Lower lobe of right lung (tissue), 2 donors: ENCODE measurements around the gene ITSN2. TPM values are rescaled to one million over a fixed set of nuclear protein-coding genes. Genes with fewer than 3 reads are reported as not detected.

Experiments used
- ATAC-seq, 2 donors: fragments of 200-7000 bp; cut with Tn5 transposase; one replicate each; pipeline ENCODE4 v1.9.1; 2020 to 2022; ENCODE audit warnings: mild to moderate bottlenecking in 2 of 2, moderate library complexity in 2 of 2
- DNase-seq: peaks from one replicate; pipeline ENCODE4 v3.0.0-alpha.2; 2020
- H3K27ac ChIP-seq: fragments of 200-600 bp; one replicate; pipeline ENCODE4 v1.8.0; 2022
- H3K27me3 ChIP-seq: fragments of 200-600 bp; one replicate; pipeline ENCODE4 v1.8.0; 2022; ENCODE audit warnings: low read depth
- H3K36me3 ChIP-seq: fragments of 200-600 bp; one replicate; pipeline ENCODE4 v1.8.0; 2022; ENCODE audit warnings: mild to moderate bottlenecking
- H3K4me1 ChIP-seq: fragments of 200-600 bp; one replicate; pipeline ENCODE4 v1.8.0; 2022
- H3K4me3 ChIP-seq: fragments of 200-600 bp; one replicate; pipeline ENCODE4 v1.8.0; 2022; ENCODE audit warnings: mild to moderate bottlenecking
- H3K9me3 ChIP-seq: fragments of 200-600 bp; one replicate; pipeline ENCODE4 v1.8.0; 2022
- intact Hi-C: fragments of 100-400 bp; cut with DNase I; formaldehyde crosslinking; loops from one replicate; pipeline ENCODE4 v1.11.0; 2022
- total RNA-seq: library from RNA; stranded (reverse); fragmentation: NEBNext Ultra II Directional; extraction: Animal tissue kit (Norgen Biotek cat#: 25700); gene quantifications from one replicate; pipeline ENCODE4 v1.2.1, GENCODE V29; 2021
- TF ChIP-seq, protein P1 (sequence below): fragments of 200-600 bp; IDR thresholded peaks from one replicate; pipeline ENCODE4 v1.8.0; 2022; ENCODE audit warnings: antibody characterized with exemption, mild to moderate bottlenecking
- donor health status: DM: no; HTN: yes; CAD: no; lungs with severe emphysema.

ITSN2 gene
- total RNA-seq, 1 donor from 2014 or later: 92.8 TPM

GRCh38 chr2:24207359-24207758, 153.0 kb downstream of the ITSN2 start:
- Histone ChIP-seq H3K9me3 (no peaks in the 10 kb centered on the region), H3K27ac (no peak overlapping the region), H3K36me3 (peaks cover 100% of the 10 kb centered on the region), H3K27me3 (no peaks in the 10 kb centered on the region), H3K4me1 (no peaks in the 10 kb centered on the region), H3K4me3 (no peak overlapping the region)
- intact Hi-C loops: no loop called here
- TF ChIP-seq, protein P1, sequence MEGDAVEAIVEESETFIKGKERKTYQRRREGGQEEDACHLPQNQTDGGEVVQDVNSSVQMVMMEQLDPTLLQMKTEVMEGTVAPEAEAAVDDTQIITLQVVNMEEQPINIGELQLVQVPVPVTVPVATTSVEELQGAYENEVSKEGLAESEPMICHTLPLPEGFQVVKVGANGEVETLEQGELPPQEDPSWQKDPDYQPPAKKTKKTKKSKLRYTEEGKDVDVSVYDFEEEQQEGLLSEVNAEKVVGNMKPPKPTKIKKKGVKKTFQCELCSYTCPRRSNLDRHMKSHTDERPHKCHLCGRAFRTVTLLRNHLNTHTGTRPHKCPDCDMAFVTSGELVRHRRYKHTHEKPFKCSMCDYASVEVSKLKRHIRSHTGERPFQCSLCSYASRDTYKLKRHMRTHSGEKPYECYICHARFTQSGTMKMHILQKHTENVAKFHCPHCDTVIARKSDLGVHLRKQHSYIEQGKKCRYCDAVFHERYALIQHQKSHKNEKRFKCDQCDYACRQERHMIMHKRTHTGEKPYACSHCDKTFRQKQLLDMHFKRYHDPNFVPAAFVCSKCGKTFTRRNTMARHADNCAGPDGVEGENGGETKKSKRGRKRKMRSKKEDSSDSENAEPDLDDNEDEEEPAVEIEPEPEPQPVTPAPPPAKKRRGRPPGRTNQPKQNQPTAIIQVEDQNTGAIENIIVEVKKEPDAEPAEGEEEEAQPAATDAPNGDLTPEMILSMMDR: no peak
- no peak for DNase-seq
- ATAC-seq: no peak

DNA sequence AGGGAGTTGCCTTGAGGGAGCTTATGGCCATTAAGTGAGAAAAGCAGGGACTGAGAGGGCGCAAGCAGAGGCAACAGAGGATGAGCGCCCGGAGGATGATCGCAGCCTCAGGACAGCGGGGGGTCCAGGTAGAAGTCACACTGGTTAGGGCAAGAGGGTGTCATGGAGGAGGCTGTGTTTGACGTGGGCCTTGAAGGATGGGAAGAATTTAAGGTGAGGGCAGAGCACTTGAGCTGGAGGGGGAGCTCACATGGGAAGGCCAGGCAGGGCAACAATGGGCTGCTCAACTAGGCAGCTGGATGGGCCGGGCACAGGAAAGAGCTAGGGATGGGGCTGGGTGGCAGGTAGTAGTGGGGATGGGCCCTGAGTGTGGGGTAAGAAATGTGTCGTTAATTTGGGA, 153.6 kb downstream of the ITSN2 start:
- TF ChIP-seq, protein P1: no peak
- no peak overlapping the region for H3K4me3 ChIP-seq
- ATAC-seq: no peak
- peaks cover 94% of the 10 kb centered on the region for H3K36me3 ChIP-seq
- no peak overlapping the region for H3K27ac ChIP-seq
- intact Hi-C loops: no loop called here
- no peaks in the 10 kb centered on the region for H3K27me3 ChIP-seq
- DNase-seq: no peak
- H3K4me1 ChIP-seq: no peaks in the 10 kb centered on the region
- H3K9me3 ChIP-seq: no peaks in the 10 kb centered on the region

DNA sequence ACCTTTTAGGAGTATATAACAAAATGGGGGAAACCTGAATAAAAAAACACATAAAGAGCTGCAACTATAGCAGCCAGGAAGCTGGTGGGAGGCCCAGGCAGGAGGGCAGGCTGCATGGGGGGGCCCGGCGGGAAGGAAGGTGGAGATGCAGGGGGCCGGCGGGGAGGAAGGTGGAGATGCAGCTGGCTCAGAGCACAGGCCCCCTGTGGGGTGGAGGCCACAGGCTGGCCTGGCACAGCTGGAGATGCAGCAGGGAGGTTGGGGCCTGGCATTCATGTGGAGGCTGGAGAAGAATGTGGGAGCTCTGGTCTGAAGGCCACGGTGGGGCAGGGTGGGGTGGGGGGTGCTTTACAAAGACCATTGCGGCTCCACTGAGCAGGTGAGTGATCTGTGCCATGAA, 154.1 kb downstream of the ITSN2 start:
- H3K27ac ChIP-seq: no peak overlapping the region
- ATAC-seq (no peak), DNase-seq (no peak)
- TF ChIP-seq, protein P1: no peak
- no peak overlapping the region for H3K4me3 ChIP-seq
- peaks cover 89% of the 10 kb centered on the region for H3K36me3 ChIP-seq
- H3K4me1 ChIP-seq: no peaks in the 10 kb centered on the region
- intact Hi-C loops: no loop called here
- no peaks in the 10 kb centered on the region for H3K9me3 ChIP-seq
- H3K27me3 ChIP-seq: no peaks in the 10 kb centered on the region

- DNase-seq (no peak), ATAC-seq (no peak)
- Histone ChIP-seq H3K4me3 (no peak overlapping the region), H3K36me3 (peaks cover 78% of the 10 kb centered on the region), H3K4me1 (no peaks in the 10 kb centered on the region), H3K27me3 (no peaks in the 10 kb centered on the region), H3K9me3 (no peaks in the 10 kb centered on the region), H3K27ac (no peak overlapping the region)
- TF ChIP-seq, protein P1: no peak
- intact Hi-C loops: no loop called here
These were observed 155.2 kb downstream of the ITSN2 start for GRCh38 chr2:24205131-24205530.

GRCh38 chr2:24204505-24204904, 155.8 kb downstream of the ITSN2 start:
- Histone ChIP-seq H3K4me1 (no peaks in the 10 kb centered on the region), H3K27ac (no peak overlapping the region), H3K4me3 (no peak overlapping the region), H3K9me3 (no peaks in the 10 kb centered on the region), H3K27me3 (no peaks in the 10 kb centered on the region), H3K36me3 (peaks cover 72% of the 10 kb centered on the region)
- no peak for DNase-seq
- TF ChIP-seq, protein P1: no peak
- ATAC-seq: no peak
- intact Hi-C loops: no loop called here

DNA sequence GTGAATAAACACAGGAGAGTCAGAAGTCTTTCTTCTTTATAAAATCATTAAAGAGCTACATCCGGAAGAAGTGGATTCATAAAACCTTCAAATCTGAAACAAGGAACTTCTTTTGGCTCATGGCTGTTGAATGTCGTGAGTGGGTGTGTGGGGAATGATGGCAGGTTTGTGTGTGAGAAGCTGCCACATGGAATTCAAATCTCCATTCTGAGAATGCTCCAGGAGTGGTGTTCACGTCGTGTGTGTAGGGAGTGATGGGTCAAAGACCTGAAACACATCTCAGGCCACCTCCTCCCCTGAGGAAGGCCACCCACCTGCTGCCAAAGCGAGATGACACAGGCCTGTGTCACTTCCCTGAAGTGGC, 156.6 kb downstream of the ITSN2 start:
- H3K27me3 ChIP-seq: no peaks in the 10 kb centered on the region
- TF ChIP-seq, protein P1: no peak
- peaks cover 65% of the 10 kb centered on the region for H3K36me3 ChIP-seq
- H3K4me3 ChIP-seq: no peak overlapping the region
- DNase-seq (no peak), ATAC-seq (no peak)
- H3K27ac ChIP-seq: no peak overlapping the region
- intact Hi-C loops: no loop called here
- no peaks in the 10 kb centered on the region for H3K9me3 ChIP-seq
- H3K4me1 ChIP-seq: no peaks in the 10 kb centered on the region
